ENCODE results near the gene ZNF292. TPM values are rescaled to one million over a fixed set of nuclear protein-coding genes. Genes with fewer than 3 reads are reported as not detected.

The ZNF292 gene
- total RNA-seq, 2 donors from 2014 or later, result 30.6 to 56.4 TPM

DNA sequence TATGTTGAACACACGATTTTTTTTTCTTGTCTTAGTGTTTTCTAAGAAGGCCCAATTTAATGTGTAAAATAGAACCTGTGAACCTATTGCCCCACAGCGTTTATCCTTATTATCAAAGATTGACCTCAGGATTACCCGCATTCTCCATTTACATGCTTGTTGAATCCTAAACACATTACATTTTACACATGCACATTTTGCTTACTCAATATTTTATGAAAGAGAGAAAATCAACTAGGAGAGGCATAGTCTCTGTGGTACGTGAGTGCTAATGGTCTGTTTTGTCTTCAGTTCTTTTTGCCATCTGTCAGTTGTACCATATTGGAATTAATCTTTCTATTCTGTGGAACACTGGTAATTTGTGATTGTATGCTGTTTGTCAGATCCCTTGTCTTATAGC lies 86.9 kb downstream of the ZNF292 start:
- Histone ChIP-seq H3K9me3 (no peaks in the 10 kb centered on the region), H3K4me3 (no peak overlapping the region), H3K27me3 (no peaks in the 10 kb centered on the region), H3K9ac (ENCODE audit: low read depth in 2 of 2, low read length in 2 of 2) (no peak overlapping the region), H3K4me1 (no peaks in the 10 kb centered on the region), H3K36me3 (peaks cover 8% of the 10 kb centered on the region), H3K27ac (no peak overlapping the region)
- no peak for DNase-seq
- no peak for TF ChIP-seq CTCF (IDR thresholded peaks at IDR 0.05)
- intact Hi-C loops (cut with DNase I), result no loop called here

DNA sequence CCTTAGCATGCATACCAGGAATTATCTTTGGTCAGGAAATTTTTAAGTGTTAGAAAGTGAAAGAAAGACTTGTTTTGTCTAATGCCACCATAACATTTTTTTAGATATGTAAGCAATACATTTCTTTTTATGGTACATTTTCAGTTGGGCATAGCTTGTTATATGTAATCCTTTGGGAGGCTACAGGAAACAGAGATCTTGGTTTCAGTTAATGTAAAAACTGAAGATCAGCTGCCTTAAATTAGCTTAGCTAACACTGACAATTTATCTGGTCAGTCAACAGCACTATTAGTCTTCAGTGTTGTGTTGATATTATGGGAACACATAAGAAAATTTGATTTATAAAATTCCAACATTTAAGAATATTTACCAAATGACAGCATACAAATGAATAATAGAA lies 88.4 kb downstream of the ZNF292 start:
- H3K4me1 ChIP-seq, result no peaks in the 10 kb centered on the region
- no peaks in the 10 kb centered on the region for H3K27me3 ChIP-seq
- H3K36me3 ChIP-seq, result peaks cover 8% of the 10 kb centered on the region
- H3K9ac ChIP-seq (ENCODE audit: low read depth in 2 of 2, low read length in 2 of 2), result no peak overlapping the region
- no peaks in the 10 kb centered on the region for H3K9me3 ChIP-seq
- no peak for DNase-seq
- no peak for TF ChIP-seq CTCF (IDR thresholded peaks at IDR 0.05)
- no peak overlapping the region for H3K27ac ChIP-seq
- H3K4me3 ChIP-seq, result no peak overlapping the region
- intact Hi-C loops (cut with DNase I), result no loop called here

GRCh38 chr6:87244380-87244779 lies 89.0 kb downstream of the ZNF292 start:
- peaks cover 8% of the 10 kb centered on the region for H3K36me3 ChIP-seq
- intact Hi-C loops (cut with DNase I), result no loop called here
- no peak for TF ChIP-seq CTCF (IDR thresholded peaks at IDR 0.05)

DNA sequence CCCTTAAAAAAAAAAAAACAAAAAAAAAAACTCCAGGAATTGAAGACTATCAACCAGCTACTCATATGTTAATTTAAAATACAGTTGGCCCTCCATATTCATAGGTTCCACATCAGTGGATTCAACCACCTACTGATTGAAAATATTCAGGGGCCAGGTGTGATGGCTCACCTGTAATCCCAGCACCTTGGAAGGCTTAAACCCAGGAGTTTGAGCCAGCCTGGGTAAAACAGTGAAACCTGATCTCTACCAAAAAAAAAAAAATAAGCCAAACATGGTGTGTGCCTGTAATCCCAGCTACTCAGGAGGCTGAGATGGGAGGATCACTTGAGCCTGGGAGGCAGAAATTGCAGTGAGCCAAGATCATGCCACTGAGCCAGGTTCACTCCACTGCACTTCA lies 94.7 kb downstream of the ZNF292 start:
- no peak overlapping the region for H3K27ac ChIP-seq
- H3K4me1 ChIP-seq, result no peaks in the 10 kb centered on the region
- H3K36me3 ChIP-seq, result peaks cover 5% of the 10 kb centered on the region
- no peak overlapping the region for H3K4me3 ChIP-seq
- H3K9me3 ChIP-seq, result no peaks in the 10 kb centered on the region
- DNase-seq, result no peak
- no peak for TF ChIP-seq CTCF (IDR thresholded peaks at IDR 0.05)
- no peak overlapping the region for H3K9ac ChIP-seq (ENCODE audit: low read depth in 2 of 2, low read length in 2 of 2)
- intact Hi-C loops (cut with DNase I), result no loop called here
- no peaks in the 10 kb centered on the region for H3K27me3 ChIP-seq

More at GRCh38 chr6:87244380-87244779, 89.0 kb downstream of the ZNF292 start:
- no peak overlapping the region for H3K4me3 ChIP-seq
- H3K9ac ChIP-seq (ENCODE audit: low read depth in 2 of 2, low read length in 2 of 2), result no peak overlapping the region
- no peak for DNase-seq
- no peak overlapping the region for H3K27ac ChIP-seq
- H3K4me1 ChIP-seq, result no peaks in the 10 kb centered on the region
- H3K27me3 ChIP-seq, result no peaks in the 10 kb centered on the region
- H3K9me3 ChIP-seq, result no peaks in the 10 kb centered on the region

DNA sequence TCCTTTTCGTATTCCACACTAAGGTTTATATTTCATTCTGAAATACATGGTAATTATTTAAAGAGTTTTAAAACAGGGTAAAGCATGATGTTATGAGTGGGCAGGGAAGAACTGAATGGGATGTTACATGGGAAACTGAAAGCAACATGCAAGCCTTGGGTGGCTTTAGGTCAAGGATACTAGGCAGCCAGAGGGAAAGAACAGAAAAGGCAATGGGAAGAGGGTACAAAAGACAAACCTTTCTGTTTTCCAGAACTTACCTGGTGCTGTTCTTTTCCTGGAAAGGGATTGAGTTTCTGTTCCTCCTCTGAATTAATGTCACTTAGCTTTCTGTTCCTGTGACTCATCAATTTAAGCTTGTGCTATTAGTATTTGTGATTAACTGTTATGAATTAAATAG lies 95.9 kb downstream of the ZNF292 start:
- Histone ChIP-seq H3K27ac (no peak overlapping the region), H3K4me3 (no peak overlapping the region), H3K4me1 (no peaks in the 10 kb centered on the region), H3K9ac (ENCODE audit: low read depth in 2 of 2, low read length in 2 of 2) (no peak overlapping the region), H3K36me3 (peaks cover 12% of the 10 kb centered on the region), H3K9me3 (no peaks in the 10 kb centered on the region), H3K27me3 (no peaks in the 10 kb centered on the region)
- DNase-seq, result no peak
- no peak for TF ChIP-seq CTCF (IDR thresholded peaks at IDR 0.05)
- intact Hi-C loops (cut with DNase I), result no loop called here

DNA sequence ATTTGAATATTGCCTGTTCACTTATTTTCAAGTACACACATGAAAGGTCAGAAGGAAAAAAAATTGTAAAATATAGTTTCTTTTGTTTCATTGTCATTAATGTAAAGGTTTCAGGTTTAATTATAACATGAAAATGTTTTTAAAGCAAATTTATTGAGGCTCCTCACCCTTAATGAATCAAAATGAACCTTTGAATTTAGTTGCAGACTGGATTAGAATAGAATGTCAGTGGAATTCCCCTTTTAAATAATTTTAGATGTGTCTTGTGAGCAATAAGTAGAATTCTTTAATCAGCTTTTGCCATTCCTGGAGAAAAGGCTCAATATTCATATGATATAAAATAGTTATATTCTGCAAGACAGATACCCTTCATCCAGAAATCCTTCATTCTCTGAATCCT lies 96.4 kb downstream of the ZNF292 start:
- Histone ChIP-seq H3K4me1 (no peaks in the 10 kb centered on the region), H3K27ac (no peak overlapping the region), H3K36me3 (peaks cover 10% of the 10 kb centered on the region), H3K27me3 (no peaks in the 10 kb centered on the region), H3K4me3 (no peak overlapping the region), H3K9ac (ENCODE audit: low read depth in 2 of 2, low read length in 2 of 2) (no peak overlapping the region), H3K9me3 (no peaks in the 10 kb centered on the region)
- no peak for DNase-seq
- no peak for TF ChIP-seq CTCF (IDR thresholded peaks at IDR 0.05)
- intact Hi-C loops (cut with DNase I), result no loop called here

All from colonic mucosa (tissue), 4 donors.